ENCODE results near the gene TMEM163. TPM values are rescaled to one million over a fixed set of nuclear protein-coding genes. Genes with fewer than 3 reads are reported as not detected.

Gene TMEM163
- total RNA-seq, 2 experiments from 2014 or later: 0.12 TPM; not detected in 1

DNA sequence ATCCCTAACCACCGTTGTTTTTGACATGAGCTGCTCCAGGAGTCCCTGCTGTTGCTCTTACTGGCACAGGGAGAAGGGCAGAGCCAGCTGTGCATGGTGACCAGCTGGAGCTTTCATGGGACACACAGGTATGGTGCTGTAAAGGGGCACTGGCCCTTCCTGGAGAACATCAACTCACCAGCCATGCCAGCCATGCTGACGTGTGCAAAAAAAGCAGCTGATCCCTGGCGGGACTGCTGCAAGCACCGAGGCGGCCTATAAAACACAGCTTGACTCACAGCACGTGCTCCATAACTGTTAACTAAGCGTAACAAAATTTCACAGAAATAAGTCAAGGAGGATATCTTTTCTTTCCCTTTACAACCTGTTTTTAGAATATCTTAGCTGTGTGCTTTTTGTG is 165.1 kb downstream of the TMEM163 start:
- Mint-ChIP-seq H3K4me3 (no peak overlapping the region), H3K27me3 (peaks cover 3% of the 10 kb centered on the region), H3K36me3 (no peaks in the 10 kb centered on the region), H3K9me3 (no peaks in the 10 kb centered on the region), H3K27ac (no peak overlapping the region), H3K4me1 (ENCODE audit: low read depth) (no peaks in the 10 kb centered on the region)
- POLR2A ChIA-PET: no interaction called here
- CTCF ChIA-PET: no interaction called here
- intact Hi-C loops (cut with micrococcal nuclease): no loop called here
- no peak for DNase-seq

DNA sequence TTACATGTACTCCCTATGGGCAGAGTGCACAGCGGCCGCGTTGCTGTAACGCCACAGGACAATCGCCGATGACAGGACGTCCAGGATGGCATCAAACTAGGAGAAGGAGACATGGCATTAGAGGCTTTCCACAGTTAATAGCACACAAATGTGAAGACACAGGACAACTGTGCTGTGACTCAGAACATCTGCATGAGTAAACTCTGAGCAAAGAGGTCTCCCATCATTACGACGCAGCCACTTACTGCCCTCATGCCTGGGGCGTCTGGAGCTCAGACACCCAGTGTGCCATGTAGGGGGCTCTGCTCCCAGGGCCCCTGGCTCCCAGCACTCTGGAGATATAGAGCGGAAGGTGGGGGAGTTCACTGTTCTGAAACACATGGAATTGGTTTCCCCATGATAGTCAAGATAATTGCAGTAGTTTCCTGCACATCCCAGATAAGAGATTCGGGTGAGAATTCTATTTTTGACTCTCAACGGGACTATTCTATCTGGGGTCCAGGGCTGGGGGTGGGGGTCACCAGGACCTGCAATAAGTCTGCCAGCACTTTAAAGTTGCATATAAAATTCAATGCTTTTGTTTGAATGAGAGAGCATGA is 168.1 kb downstream of the TMEM163 start:
- POLR2A ChIA-PET: no interaction called here
- no peak overlapping the region for H3K27ac Mint-ChIP-seq
- H3K27me3 Mint-ChIP-seq: peaks cover 4% of the 10 kb centered on the region
- H3K4me3 Mint-ChIP-seq: no peak overlapping the region
- no peaks in the 10 kb centered on the region for H3K4me1 Mint-ChIP-seq (ENCODE audit: low read depth)
- intact Hi-C loops (cut with micrococcal nuclease): no loop called here
- no peak for DNase-seq
- no peaks in the 10 kb centered on the region for H3K9me3 Mint-ChIP-seq
- CTCF ChIA-PET: no interaction called here
- no peaks in the 10 kb centered on the region for H3K36me3 Mint-ChIP-seq

DNA sequence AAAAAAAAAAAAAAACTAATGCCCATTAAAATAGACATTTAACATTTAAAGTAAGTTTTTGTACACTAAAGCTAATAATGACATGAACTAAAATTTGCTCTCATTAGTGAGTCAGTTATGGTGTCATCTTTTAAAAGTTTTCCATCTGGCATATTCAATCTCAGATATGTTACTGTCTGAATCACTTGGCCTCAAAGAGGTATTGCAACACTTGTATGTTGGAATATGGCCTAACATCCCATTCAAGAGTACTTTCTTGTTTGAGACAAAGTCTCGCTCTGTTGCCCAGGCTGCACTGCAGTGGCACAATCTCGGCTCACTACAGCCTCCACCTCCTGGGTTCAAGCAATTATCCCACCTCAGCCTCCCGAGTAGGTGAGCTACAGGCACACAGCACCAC is 169.7 kb downstream of the TMEM163 start:
- no peaks in the 10 kb centered on the region for H3K4me1 Mint-ChIP-seq (ENCODE audit: low read depth)
- POLR2A ChIA-PET: interaction anchor here (0.6 kb wide), 1 partner anchor 99 kb away, joined by 3 read pairs; no protein-coding TSS in a partner anchor
- no peak for DNase-seq
- H3K27me3 Mint-ChIP-seq: peaks cover 12% of the 10 kb centered on the region
- H3K27ac Mint-ChIP-seq: no peak overlapping the region
- no peaks in the 10 kb centered on the region for H3K36me3 Mint-ChIP-seq
- H3K4me3 Mint-ChIP-seq: no peak overlapping the region
- CTCF ChIA-PET: no interaction called here
- no peaks in the 10 kb centered on the region for H3K9me3 Mint-ChIP-seq
- intact Hi-C loops (cut with micrococcal nuclease): no loop called here

DNA sequence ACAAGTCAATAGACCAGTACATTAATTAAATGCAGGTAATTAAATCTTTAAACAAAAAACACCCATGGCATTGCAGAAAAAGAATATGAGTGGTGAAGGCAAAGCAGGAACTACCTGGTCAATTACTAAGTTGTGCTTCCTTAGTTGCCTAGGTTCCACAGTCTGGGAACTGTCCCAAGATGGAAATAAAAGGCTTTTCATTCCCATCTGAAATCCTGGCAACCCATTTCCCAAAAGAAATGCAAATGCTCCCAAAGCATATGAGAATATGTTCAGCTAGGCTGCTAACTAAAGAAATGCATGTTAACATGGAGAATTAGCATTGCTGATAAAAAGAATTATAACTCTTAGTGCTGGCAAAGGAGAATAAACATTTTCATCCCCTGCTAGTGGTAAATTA is 177.8 kb downstream of the TMEM163 start:
- H3K27me3 Mint-ChIP-seq: peaks cover 8% of the 10 kb centered on the region
- intact Hi-C loops (cut with micrococcal nuclease): no loop called here
- H3K9me3 Mint-ChIP-seq: no peaks in the 10 kb centered on the region
- no peak for DNase-seq
- ChIA-PET CTCF (no interaction called here), POLR2A (no interaction called here)
- no peaks in the 10 kb centered on the region for H3K36me3 Mint-ChIP-seq
- H3K4me3 Mint-ChIP-seq: no peak overlapping the region
- no peaks in the 10 kb centered on the region for H3K4me1 Mint-ChIP-seq (ENCODE audit: low read depth)
- no peak overlapping the region for H3K27ac Mint-ChIP-seq

DNA sequence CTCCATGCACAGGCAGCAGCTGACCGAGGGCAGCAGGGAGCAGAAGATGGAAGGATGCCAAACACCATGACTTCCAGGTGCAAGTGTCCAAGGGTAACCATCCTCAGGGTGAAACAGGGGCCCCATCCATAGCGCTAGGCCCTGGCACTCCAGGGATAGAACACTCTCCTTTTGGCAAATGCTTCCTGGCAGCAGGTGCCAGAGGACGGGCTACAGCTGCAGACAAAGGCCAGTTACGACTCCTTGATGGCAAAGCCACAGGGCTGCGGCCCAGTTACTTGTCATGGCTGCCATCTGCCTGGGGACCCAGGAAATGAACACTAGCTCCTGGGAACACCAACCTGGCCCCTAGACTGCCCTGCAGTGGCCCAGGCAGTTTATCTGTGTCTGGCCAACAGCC is 178.8 kb downstream of the TMEM163 start:
- Mint-ChIP-seq H3K27me3 (peaks cover 1% of the 10 kb centered on the region), H3K9me3 (no peaks in the 10 kb centered on the region), H3K27ac (no peak overlapping the region), H3K4me1 (ENCODE audit: low read depth) (no peaks in the 10 kb centered on the region), H3K4me3 (no peak overlapping the region), H3K36me3 (no peaks in the 10 kb centered on the region)
- intact Hi-C loops (cut with micrococcal nuclease): no loop called here
- no peak for DNase-seq
- POLR2A ChIA-PET: no interaction called here
- CTCF ChIA-PET: no interaction called here

DNA sequence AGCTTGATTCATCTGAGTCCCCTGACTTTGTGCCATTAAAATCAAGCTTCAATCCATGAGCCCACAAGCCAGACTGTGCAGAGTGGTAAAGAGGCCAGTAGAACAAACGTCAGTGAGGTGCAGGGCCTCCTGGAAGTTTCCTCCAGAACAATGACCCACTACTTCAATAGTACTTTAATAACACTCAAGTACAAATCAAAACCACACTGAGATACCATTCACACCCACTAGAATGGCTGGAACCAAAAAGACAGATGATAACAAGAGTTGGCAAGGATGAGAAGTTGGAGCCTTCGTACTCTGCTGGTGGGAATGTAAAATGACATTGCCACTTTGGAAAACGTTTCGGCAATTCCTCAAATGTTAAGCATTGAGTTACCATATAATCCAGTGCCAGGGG is 181.1 kb downstream of the TMEM163 start:
- intact Hi-C loops (cut with micrococcal nuclease): no loop called here
- ChIA-PET POLR2A (no interaction called here), CTCF (no interaction called here)
- DNase-seq: no peak
- Mint-ChIP-seq H3K36me3 (no peaks in the 10 kb centered on the region), H3K27ac (no peak overlapping the region), H3K4me3 (no peak overlapping the region), H3K4me1 (ENCODE audit: low read depth) (no peaks in the 10 kb centered on the region), H3K9me3 (no peaks in the 10 kb centered on the region), H3K27me3 (no peaks in the 10 kb centered on the region)

DNA sequence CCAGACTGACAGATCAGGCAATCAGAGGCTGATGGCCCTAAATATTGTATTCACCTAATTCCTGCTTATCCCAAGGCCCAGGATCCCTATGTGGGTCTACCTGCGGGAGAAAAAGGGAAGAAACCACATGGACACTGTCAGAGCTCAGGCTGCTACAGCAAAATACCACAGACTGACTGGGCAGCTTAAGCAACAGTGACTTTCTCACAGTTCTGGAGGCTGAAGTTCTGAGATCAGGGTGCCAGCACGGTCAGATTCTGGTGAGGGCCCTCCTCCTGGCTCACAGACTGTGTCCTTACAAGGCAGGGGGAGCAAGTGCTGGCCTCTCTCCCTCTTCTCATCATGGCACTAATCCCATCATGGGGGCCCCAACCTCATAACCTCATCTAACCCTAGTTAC is 181.7 kb downstream of the TMEM163 start:
- no peaks in the 10 kb centered on the region for H3K4me1 Mint-ChIP-seq (ENCODE audit: low read depth)
- intact Hi-C loops (cut with micrococcal nuclease): no loop called here
- no peaks in the 10 kb centered on the region for H3K27me3 Mint-ChIP-seq
- no peak overlapping the region for H3K27ac Mint-ChIP-seq
- POLR2A ChIA-PET: no interaction called here
- no peak overlapping the region for H3K4me3 Mint-ChIP-seq
- H3K36me3 Mint-ChIP-seq: no peaks in the 10 kb centered on the region
- H3K9me3 Mint-ChIP-seq: no peaks in the 10 kb centered on the region
- CTCF ChIA-PET: no interaction called here
- DNase-seq: no peak

DNA sequence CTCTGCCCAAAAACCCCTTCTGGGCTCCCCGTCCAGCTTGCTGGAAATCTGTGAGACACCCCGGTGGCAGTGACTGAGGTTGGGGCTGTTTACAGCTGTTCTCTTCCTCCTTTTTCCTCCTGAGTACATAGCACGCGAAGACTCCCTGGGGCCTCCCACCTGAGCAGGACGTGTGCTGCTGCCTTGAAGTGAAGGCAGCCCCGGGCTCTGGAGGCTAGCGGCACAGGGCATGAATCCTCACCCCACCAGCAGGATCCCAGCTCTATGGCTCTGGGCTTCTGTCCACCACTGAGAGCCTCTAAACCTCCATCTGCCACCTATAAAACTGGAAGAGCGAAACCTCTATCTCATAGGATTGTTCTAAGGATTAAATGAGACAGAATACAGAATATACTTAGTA is 182.5 kb downstream of the TMEM163 start:
- POLR2A ChIA-PET: no interaction called here
- intact Hi-C loops (cut with micrococcal nuclease): no loop called here
- CTCF ChIA-PET: no interaction called here

DNA sequence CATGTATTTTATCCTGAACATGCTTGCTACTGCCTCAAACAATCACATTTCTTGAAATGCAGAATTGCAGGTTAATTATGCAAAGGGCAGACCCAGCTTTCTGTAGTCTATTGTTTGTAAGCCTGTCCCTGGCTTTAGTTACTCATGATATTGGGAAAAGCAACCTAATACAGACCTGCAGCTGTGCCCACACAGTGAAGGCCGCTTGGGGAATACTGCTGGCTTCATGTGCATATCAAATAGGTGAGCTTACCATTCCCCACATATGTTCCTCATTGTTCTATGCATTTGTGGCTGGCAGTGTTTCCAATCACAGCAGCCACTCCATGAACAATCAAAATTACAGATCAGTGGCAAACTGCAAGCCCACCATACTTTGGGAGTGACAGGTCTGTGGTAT is 186.3 kb downstream of the TMEM163 start:
- Mint-ChIP-seq H3K4me3 (no peak overlapping the region), H3K36me3 (no peaks in the 10 kb centered on the region), H3K27me3 (no peaks in the 10 kb centered on the region), H3K4me1 (ENCODE audit: low read depth) (no peaks in the 10 kb centered on the region), H3K9me3 (no peaks in the 10 kb centered on the region), H3K27ac (no peak overlapping the region)
- POLR2A ChIA-PET: no interaction called here
- CTCF ChIA-PET: no interaction called here
- intact Hi-C loops (cut with micrococcal nuclease): no loop called here
- no peak for DNase-seq

More for the DNA sequence above, 182.5 kb downstream of the TMEM163 start:
- Mint-ChIP-seq H3K4me3 (no peak overlapping the region), H3K36me3 (no peaks in the 10 kb centered on the region), H3K27me3 (no peaks in the 10 kb centered on the region), H3K9me3 (no peaks in the 10 kb centered on the region), H3K27ac (no peak overlapping the region), H3K4me1 (ENCODE audit: low read depth) (no peaks in the 10 kb centered on the region)
- DNase-seq: no peak

DNA sequence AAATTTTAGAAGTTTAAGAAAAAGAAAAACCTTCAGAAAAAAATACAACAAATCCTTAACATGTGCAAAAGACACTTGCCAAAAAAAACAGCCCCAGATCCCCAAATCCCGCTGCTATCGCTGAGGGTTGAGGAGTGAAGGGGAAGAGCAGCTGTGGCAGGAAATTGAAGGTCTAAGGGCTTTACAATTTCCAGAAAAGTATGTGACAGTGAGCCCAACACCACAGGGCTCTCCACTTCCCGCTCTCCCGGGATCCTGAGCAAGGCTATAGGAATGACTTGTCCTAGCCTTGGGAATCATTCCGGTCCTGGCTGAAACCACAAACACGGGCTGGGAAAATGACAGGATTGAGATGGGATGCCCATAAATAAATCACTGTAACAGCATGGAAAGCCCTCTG is 191.4 kb downstream of the TMEM163 start:
- CTCF ChIA-PET: no interaction called here
- no peaks in the 10 kb centered on the region for H3K4me1 Mint-ChIP-seq (ENCODE audit: low read depth)
- H3K36me3 Mint-ChIP-seq: no peaks in the 10 kb centered on the region
- DNase-seq: no peak
- no peaks in the 10 kb centered on the region for H3K27me3 Mint-ChIP-seq
- POLR2A ChIA-PET: no interaction called here
- H3K27ac Mint-ChIP-seq: no peak overlapping the region
- intact Hi-C loops (cut with micrococcal nuclease): no loop called here
- H3K4me3 Mint-ChIP-seq: no peak overlapping the region
- H3K9me3 Mint-ChIP-seq: no peaks in the 10 kb centered on the region

DNA sequence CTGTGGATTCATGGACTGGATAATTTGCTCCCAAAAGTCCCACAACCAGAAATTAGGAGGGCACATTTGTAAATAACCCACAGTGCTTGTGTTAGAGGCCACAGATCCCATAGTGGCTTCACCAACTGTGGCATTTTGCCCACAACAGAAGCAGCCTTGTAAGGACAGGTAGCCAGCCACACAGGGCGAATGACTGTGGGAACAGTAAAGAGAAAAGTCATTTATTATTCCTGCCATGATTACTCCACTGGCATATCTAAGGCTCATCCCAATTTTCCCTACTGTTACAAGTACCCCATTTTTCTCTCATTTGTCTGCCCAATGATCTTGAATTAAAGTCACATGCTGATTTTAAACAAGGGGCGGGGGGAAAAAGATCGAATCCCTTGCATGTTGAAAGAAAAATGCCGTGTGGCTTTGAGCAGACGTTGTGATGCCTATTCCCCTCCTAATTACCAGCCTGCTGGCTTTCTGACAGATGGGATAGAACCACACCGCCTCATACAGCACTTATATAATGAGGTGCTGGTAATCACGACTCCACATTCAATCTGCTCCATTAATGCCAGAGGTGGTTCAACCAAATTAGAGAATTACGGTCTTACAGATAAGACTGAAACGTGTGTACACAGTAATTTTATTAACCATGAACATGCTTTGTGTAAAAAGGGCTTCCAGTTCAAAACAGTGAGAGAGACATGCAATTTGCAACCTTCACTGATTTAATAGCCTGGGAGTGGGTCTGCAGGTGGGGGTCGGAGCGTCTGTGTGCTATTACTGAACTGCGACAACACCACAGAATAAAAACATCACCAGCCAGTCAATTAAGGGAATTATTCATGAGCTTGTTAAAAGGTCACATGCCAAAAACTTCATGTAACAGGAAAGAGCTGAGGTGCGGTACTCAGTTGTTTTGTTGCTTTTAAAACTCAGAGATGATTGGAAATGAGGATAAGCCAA is 196.0 kb downstream of the TMEM163 start:
- ChIA-PET CTCF (no interaction called here), POLR2A (interaction anchor here (0.6 kb wide), 1 partner anchor 332 kb away, joined by 4 read pairs; no protein-coding TSS in a partner anchor)
- Mint-ChIP-seq H3K36me3 (no peaks in the 10 kb centered on the region), H3K27ac (no peak overlapping the region), H3K27me3 (peaks cover 5% of the 10 kb centered on the region), H3K9me3 (no peaks in the 10 kb centered on the region), H3K4me3 (no peak overlapping the region), H3K4me1 (ENCODE audit: low read depth) (no peaks in the 10 kb centered on the region)
- intact Hi-C loops (cut with micrococcal nuclease): no loop called here
- DNase-seq: no peak

DNA sequence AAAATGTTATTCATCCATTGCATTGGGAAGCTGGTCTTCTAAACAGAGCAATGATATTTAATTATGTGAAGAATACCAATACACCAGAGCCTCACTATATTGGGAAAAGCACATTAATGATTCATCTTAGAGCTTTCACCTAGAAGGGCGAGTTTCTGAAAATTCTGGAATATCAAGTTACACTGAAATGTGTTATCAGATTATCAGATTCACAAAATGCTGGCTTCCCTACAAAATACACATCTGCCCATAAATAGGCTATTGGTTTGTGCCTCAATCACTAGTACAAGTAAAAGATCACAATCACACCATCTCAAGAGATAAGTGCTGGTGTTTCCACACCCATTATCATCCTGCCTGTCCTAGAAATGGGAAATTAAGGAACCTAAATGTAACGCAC is 200.7 kb downstream of the TMEM163 start:
- peaks cover 10% of the 10 kb centered on the region for H3K27me3 Mint-ChIP-seq
- ChIA-PET CTCF (no interaction called here), POLR2A (no interaction called here)
- H3K4me3 Mint-ChIP-seq: no peak overlapping the region
- H3K36me3 Mint-ChIP-seq: no peaks in the 10 kb centered on the region
- no peak for DNase-seq
- intact Hi-C loops (cut with micrococcal nuclease): no loop called here
- H3K9me3 Mint-ChIP-seq: no peaks in the 10 kb centered on the region
- H3K27ac Mint-ChIP-seq: no peak overlapping the region
- no peaks in the 10 kb centered on the region for H3K4me1 Mint-ChIP-seq (ENCODE audit: low read depth)

DNA sequence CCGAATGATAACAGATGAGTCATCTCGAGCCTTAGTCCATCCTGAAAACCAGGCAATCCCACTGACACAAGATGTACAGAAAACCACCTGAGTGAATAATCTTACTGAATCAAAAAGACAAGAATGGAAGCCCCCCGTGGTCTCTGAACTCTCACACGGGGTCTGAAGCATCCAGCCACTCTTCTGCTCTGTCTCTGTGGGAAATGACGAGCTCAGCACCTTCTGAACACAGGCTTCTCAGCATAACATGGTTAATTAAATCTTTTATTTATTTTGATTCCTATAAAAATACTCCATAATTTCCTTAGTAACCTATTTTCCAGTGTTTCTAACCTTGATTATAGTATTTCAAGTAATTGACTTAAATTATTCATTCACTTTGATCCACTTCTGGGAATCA is 203.7 kb downstream of the TMEM163 start:
- POLR2A ChIA-PET: no interaction called here
- intact Hi-C loops (cut with micrococcal nuclease): no loop called here

More for the DNA sequence above, 203.7 kb downstream of the TMEM163 start:
- H3K27me3 Mint-ChIP-seq: peaks cover 10% of the 10 kb centered on the region
- CTCF ChIA-PET: no interaction called here
- H3K36me3 Mint-ChIP-seq: no peaks in the 10 kb centered on the region
- DNase-seq: no peak
- H3K9me3 Mint-ChIP-seq: no peaks in the 10 kb centered on the region
- H3K27ac Mint-ChIP-seq: no peak overlapping the region
- H3K4me1 Mint-ChIP-seq (ENCODE audit: low read depth): no peaks in the 10 kb centered on the region
- no peak overlapping the region for H3K4me3 Mint-ChIP-seq
